Germinal center (tissue), 1 donor: Measurements from ENCODE around the gene DNAH8.
"Not testable (repeated sequence)": the region's sequence is repeated elsewhere in the genome, so short reads cannot be mapped to it uniquely, and the experiment has no call there.

Source experiments
- DNase-seq: peaks from one replicate; pipeline ENCODE4 v3.0.0; 2012; ENCODE audit warnings: mixed read lengths, low spot score

The DNAH8 gene

GRCh38 chr6:38715016-38715689 is at the start of gene DNAH8:
TSS of gene DNAH8 (plus strand) at chr6:38715311. CDS start at chr6:38722810, 7,499 bp downstream.
- DNase-seq = no peak

GRCh38 chr6:38671885-38672467 is 43.1 kb upstream of the DNAH8 start:
- peak; percentile 68 for DNase-seq

GRCh38 chr6:38673397-38674165 is 41.5 kb upstream of the DNAH8 start:
- DNase-seq = no peak

- no peak for DNase-seq
Observed at GRCh38 chr6:38676236-38676973, 38.7 kb upstream of the DNAH8 start.

GRCh38 chr6:38676974-38677544 is 38.1 kb upstream of the DNAH8 start:
- no peak for DNase-seq

GRCh38 chr6:38678178-38678760 is 36.8 kb upstream of the DNAH8 start:
- no peak for DNase-seq

- DNase-seq = no peak
Observed at GRCh38 chr6:38679668-38680067, 35.4 kb upstream of the DNAH8 start.

GRCh38 chr6:38681850-38682249 is 33.3 kb upstream of the DNAH8 start:
- DNase-seq = no peak

- DNase-seq = no peak
Observed at GRCh38 chr6:38684237-38684636, 30.9 kb upstream of the DNAH8 start.

GRCh38 chr6:38684904-38685303 is 30.2 kb upstream of the DNAH8 start:
- no peak for DNase-seq

- no peak for DNase-seq
Observed at GRCh38 chr6:38686270-38687042, 28.7 kb upstream of the DNAH8 start.

- no peak for DNase-seq
Observed at GRCh38 chr6:38687043-38687353, 28.1 kb upstream of the DNAH8 start.

- DNase-seq = no peak
Observed at GRCh38 chr6:38687549-38687948, 27.6 kb upstream of the DNAH8 start.

GRCh38 chr6:38688579-38689087 is 26.5 kb upstream of the DNAH8 start:
- peak; percentile 40 for DNase-seq

GRCh38 chr6:38695227-38695900 is 19.7 kb upstream of the DNAH8 start:
- no peak for DNase-seq

GRCh38 chr6:38695933-38696332 is 19.2 kb upstream of the DNAH8 start:
- no peak for DNase-seq

GRCh38 chr6:38696345-38696744 is 18.8 kb upstream of the DNAH8 start:
- no peak for DNase-seq

- DNase-seq = no peak
Observed at GRCh38 chr6:38697846-38698245, 17.3 kb upstream of the DNAH8 start.

- not testable (repeated sequence) for DNase-seq
Observed at GRCh38 chr6:38699702-38700101, 15.4 kb upstream of the DNAH8 start.

GRCh38 chr6:38701551-38701950 is 13.6 kb upstream of the DNAH8 start:
- no peak for DNase-seq
